ENCODE results near the gene TMEFF2.

Gene TMEFF2

GRCh38 chr2:191905336-191905735, 289.4 kb downstream of the TMEFF2 start:
- no peak for DNase-seq (ENCODE audit: low read depth in 2 of 2)

- no peak for DNase-seq (ENCODE audit: low read depth in 2 of 2)
Observed at GRCh38 chr2:191901031-191901430, 293.7 kb downstream of the TMEFF2 start.

- DNase-seq (ENCODE audit: low read depth in 2 of 2) = no peak
Observed at GRCh38 chr2:191899410-191899809, 295.3 kb downstream of the TMEFF2 start.

All from stimulated activated CD4-positive, alpha-beta T cell treated with anti-CD3 and anti-CD28 coated beads, Interleukin-1b, Interleukin-23, amount 100 ng/mL, for 1 hour (primary cell).